Trophoblast cell (in vitro differentiated cells and primary cell): ENCODE measurements around the gene ARL5B.
"Not testable (repeated sequence)": the region's sequence is repeated elsewhere in the genome, so short reads cannot be mapped to it uniquely, and the experiment has no call there.

Experiments used
- DNase-seq, 2 donors: peaks; one replicate each; pipeline ENCODE4 v3.0.0-alpha.2; 2016
- H2AFZ ChIP-seq: 2 replicates; pipeline ENCODE4 v1.6.1; 2013; ENCODE audit warnings: low read length, moderate library complexity, mild to moderate bottlenecking; ENCODE audit not compliant: insufficient read depth, poor library complexity
- H2AK5ac ChIP-seq: 2 replicates; pipeline ENCODE4 v1.6.1; 2013; ENCODE audit warnings: mild to moderate bottlenecking, low read length
- H2BK120ac ChIP-seq: 2 replicates; pipeline ENCODE4 v1.6.1; 2013; ENCODE audit warnings: low read length, mild to moderate bottlenecking, moderate library complexity; ENCODE audit not compliant: insufficient read depth, poor library complexity
- H2BK12ac ChIP-seq: 2 replicates; pipeline ENCODE4 v1.6.1; 2013; ENCODE audit warnings: mild to moderate bottlenecking, low read length, moderate library complexity
- H2BK5ac ChIP-seq: 2 replicates; pipeline ENCODE4 v1.6.1; 2013; ENCODE audit warnings: low read length, low read depth, moderate library complexity, mild to moderate bottlenecking; ENCODE audit not compliant: poor library complexity
- H3K14ac ChIP-seq: 2 replicates; pipeline ENCODE4 v1.6.1; 2013; ENCODE audit warnings: mild to moderate bottlenecking, low read length
- H3K18ac ChIP-seq: 2 replicates; pipeline ENCODE4 v1.6.1; 2013; ENCODE audit warnings: mild to moderate bottlenecking, low read length
- H3K23ac ChIP-seq: 2 replicates; pipeline ENCODE4 v1.6.1; 2013; ENCODE audit warnings: low read length
- H3K27ac ChIP-seq: 2 replicates; pipeline ENCODE4 v1.5.1; 2013; ENCODE audit warnings: low read depth, mild to moderate bottlenecking, inconsistent platforms, low read length, moderate library complexity
- H3K27me3 ChIP-seq: 2 replicates; pipeline ENCODE4 v1.6.1; 2013; ENCODE audit warnings: inconsistent platforms, mild to moderate bottlenecking, low read length, moderate library complexity; ENCODE audit not compliant: insufficient read depth
- H3K36me3 ChIP-seq, 2 experiments: 1 replicate in 1 of 2; 2 replicates in 1 of 2; pipeline ENCODE4 v1.6.1; 2013; ENCODE audit warnings: low read length in 2 of 2, mild to moderate bottlenecking in 2 of 2, moderate library complexity in 1 of 2; ENCODE audit not compliant: insufficient read depth in 2 of 2, control insufficient read depth in 1 of 2
- H3K4ac ChIP-seq: 2 replicates; pipeline ENCODE4 v1.6.1; 2013; ENCODE audit warnings: low read depth, mild to moderate bottlenecking, low read length, moderate library complexity
- H3K4me1 ChIP-seq, 2 experiments: 1 replicate in 1 of 2; 2 replicates in 1 of 2; pipeline ENCODE4 v1.6.1; 2013; ENCODE audit warnings: low read length in 2 of 2, mild to moderate bottlenecking in 2 of 2, moderate library complexity in 1 of 2; ENCODE audit not compliant: insufficient read depth in 2 of 2, control insufficient read depth in 1 of 2
- H3K4me2 ChIP-seq: 2 replicates; pipeline ENCODE4 v1.6.1; 2013; ENCODE audit warnings: inconsistent platforms, mild to moderate bottlenecking, low read length, moderate library complexity
- H3K4me3 ChIP-seq: 2 replicates; pipeline ENCODE4 v1.5.1; 2013; ENCODE audit warnings: mild to moderate bottlenecking, low read depth, low read length, inconsistent platforms
- H3K79me1 ChIP-seq: one replicate; pipeline ENCODE4 v1.6.1; 2013; ENCODE audit warnings: low read length
- H3K79me2 ChIP-seq: 2 replicates; pipeline ENCODE4 v1.6.1; 2013; ENCODE audit warnings: low read length, mild to moderate bottlenecking; ENCODE audit not compliant: control insufficient read depth, insufficient read depth, poor library complexity
- H3K9ac ChIP-seq: 2 replicates; pipeline ENCODE4 v1.6.1; 2013; ENCODE audit warnings: mild to moderate bottlenecking, low read length
- H3K9me3 ChIP-seq: 2 replicates; pipeline ENCODE4 v1.6.1; 2013; ENCODE audit warnings: low read depth, mild to moderate bottlenecking, control low read depth, inconsistent platforms, low read length; ENCODE audit not compliant: insufficient read depth
- H4K12ac ChIP-seq: 2 replicates; pipeline ENCODE4 v1.6.1; 2013; ENCODE audit warnings: low read depth, mild to moderate bottlenecking, low read length, moderate library complexity
- H4K8ac ChIP-seq: 2 replicates; pipeline ENCODE4 v1.6.1; 2013; ENCODE audit warnings: low read depth, mild to moderate bottlenecking, low read length, moderate library complexity
- H4K91ac ChIP-seq: one replicate; pipeline ENCODE4 v1.6.1; 2013; ENCODE audit warnings: low read depth, mild to moderate bottlenecking, low read length, moderate library complexity
- WGBS: extraction: QIAGEN DNeasy Blood & Tissue Kit; methylation state at CpG from one replicate; pipeline ENCODE4 v1.1.7; 2013; ENCODE audit warnings: missing lambda C conversion rate; ENCODE audit not compliant: insufficient read length, insufficient coverage; ENCODE audit errors: extremely low coverage; 5-methylcytosine and 5-hydroxymethylcytosine counted together

Gene ARL5B

DNA sequence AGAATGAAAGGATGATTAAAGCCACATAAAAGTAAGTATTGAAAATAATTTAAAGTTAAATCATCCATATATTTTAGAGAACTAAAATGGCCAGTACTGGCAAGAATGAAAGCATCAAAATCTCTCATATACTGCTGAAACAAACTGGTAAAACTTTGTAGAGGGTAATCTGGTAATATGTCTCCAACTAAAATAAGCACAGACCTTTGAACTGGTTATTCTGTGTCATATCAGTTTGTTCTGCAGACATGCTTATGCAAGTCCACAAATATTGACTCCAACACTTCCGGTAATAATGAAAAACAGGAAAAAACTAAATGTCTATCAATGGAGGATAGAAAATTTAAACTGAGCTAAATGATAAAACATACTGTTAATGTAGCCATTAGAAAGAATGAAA lies 21.8 kb upstream of the ARL5B start:
- H3K9ac ChIP-seq, H3K23ac ChIP-seq, H3K36me3 ChIP-seq, H4K12ac ChIP-seq, H4K8ac ChIP-seq, DNase-seq, H2BK120ac ChIP-seq, H3K79me1 ChIP-seq, H2AFZ ChIP-seq, H3K4me2 ChIP-seq, H3K27ac ChIP-seq, H3K4me1 ChIP-seq, H3K14ac ChIP-seq, H3K9me3 ChIP-seq, H3K4me3 ChIP-seq, H3K27me3 ChIP-seq, H3K18ac ChIP-seq, H4K91ac ChIP-seq, H3K4ac ChIP-seq, H2BK12ac ChIP-seq, H2BK5ac ChIP-seq, H2AK5ac ChIP-seq, H3K79me2 ChIP-seq: not testable (repeated sequence)
- WGBS = no CpG with 5 or more reads among the region's 1 CpG

DNA sequence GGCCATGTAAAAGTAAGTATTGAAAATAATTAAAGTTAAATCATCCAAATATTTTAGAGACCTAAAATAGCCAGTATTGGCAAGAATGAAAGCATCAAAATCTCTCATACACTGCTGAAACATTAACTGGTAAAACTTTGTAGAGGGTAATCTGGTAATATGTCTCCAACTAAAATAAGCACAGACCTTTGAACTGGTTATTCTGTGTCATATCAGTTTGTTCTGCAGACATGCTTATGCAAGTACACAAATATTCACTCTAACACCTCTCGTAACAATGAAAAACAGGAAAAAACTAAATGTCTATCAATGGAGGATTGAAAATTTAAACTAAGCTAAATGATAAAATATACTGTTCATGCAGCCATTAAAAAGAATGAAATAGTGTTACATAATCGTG lies 19.5 kb upstream of the ARL5B start:
- not testable (repeated sequence) for H3K79me2 ChIP-seq, H3K4me3 ChIP-seq, H4K12ac ChIP-seq, H3K9me3 ChIP-seq, H3K18ac ChIP-seq, H3K14ac ChIP-seq, H2BK12ac ChIP-seq, H3K27me3 ChIP-seq, H3K4me2 ChIP-seq, H4K8ac ChIP-seq, H2AFZ ChIP-seq, H4K91ac ChIP-seq, H3K23ac ChIP-seq, H3K4ac ChIP-seq, H2BK5ac ChIP-seq, H3K4me1 ChIP-seq, H2BK120ac ChIP-seq, H3K79me1 ChIP-seq, H3K9ac ChIP-seq, H3K36me3 ChIP-seq, DNase-seq, H3K27ac ChIP-seq, H2AK5ac ChIP-seq
- no CpG with 5 or more reads among the region's 2 CpGs for WGBS

DNA sequence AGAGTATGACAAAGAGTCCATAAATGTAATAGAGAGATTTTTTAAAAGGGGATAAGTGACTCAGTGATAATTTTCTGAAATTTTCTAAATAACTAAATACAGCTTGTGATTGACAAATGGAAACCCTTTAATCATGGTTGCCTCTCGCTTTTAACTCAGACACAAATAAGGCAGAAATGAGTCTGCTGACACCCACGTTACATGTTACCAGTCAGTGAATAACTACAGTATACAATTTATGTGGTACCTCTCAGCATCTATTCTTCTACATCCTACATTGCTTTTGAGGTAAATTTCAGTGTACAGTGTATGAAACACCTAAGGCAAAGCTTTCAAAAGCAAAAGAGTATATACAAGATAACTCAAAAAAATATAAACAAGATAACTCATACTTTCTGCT lies 12.1 kb upstream of the ARL5B start:
- no peak overlapping the region for H3K14ac ChIP-seq
- no peak overlapping the region for H3K27ac ChIP-seq
- no peak overlapping the region for H3K4me3 ChIP-seq
- H3K9ac ChIP-seq = no peak overlapping the region
- H3K79me1 ChIP-seq = peaks cover 4% of the 10 kb centered on the region
- no peak overlapping the region for H4K12ac ChIP-seq
- H3K36me3 ChIP-seq = peaks cover 0 to 7% of the 10 kb centered on the region in 2 experiments
- H3K27me3 ChIP-seq = no peaks in the 10 kb centered on the region
- no peak overlapping the region for H3K4me2 ChIP-seq
- no peak overlapping the region for H2AFZ ChIP-seq
- H2AK5ac ChIP-seq = no peak overlapping the region
- peaks cover 2% of the 10 kb centered on the region for H3K79me2 ChIP-seq
- H2BK5ac ChIP-seq = no peak overlapping the region
- no peak overlapping the region for H3K4ac ChIP-seq
- H2BK12ac ChIP-seq = no peak overlapping the region
- no CpG with 5 or more reads among the region's 2 CpGs for WGBS
- no peak for DNase-seq
- no peak overlapping the region for H4K91ac ChIP-seq
- H3K9me3 ChIP-seq = no peaks in the 10 kb centered on the region
- H3K4me1 ChIP-seq = no peaks in the 10 kb centered on the region
- no peak overlapping the region for H3K23ac ChIP-seq
- H2BK120ac ChIP-seq = no peak overlapping the region
- H3K18ac ChIP-seq = no peak overlapping the region
- no peak overlapping the region for H4K8ac ChIP-seq

DNA sequence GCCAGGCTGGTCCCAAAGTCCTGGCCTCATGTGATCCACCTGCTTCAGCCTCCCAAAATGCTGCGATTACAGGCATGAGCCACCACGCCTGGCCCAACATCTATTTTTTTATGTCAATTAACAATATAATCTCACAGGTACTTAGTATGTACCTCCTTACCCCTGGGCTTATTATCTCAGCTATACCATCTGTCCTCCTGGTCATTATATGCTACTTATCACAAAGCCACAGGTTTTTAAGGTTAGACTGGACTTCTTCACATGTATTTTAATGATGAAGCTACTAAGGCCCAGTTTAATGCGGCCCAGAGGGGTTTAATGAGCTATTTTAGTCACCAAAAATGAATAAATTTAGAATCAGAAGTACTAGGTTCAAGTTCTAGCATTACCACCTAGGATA lies 11.3 kb upstream of the ARL5B start:
- Histone ChIP-seq H3K4me3 (no peak overlapping the region), H2BK5ac (no peak overlapping the region)
- no CpG with 5 or more reads among the region's 3 CpGs for WGBS

More for the DNA sequence above, 11.3 kb upstream of the ARL5B start:
- H3K23ac ChIP-seq = no peak overlapping the region
- H3K4me1 ChIP-seq = no peaks in the 10 kb centered on the region
- H3K9ac ChIP-seq = no peak overlapping the region
- DNase-seq = no peak
- no peak overlapping the region for H4K91ac ChIP-seq
- H3K27ac ChIP-seq = no peak overlapping the region
- H2BK12ac ChIP-seq = no peak overlapping the region
- no peak overlapping the region for H3K4ac ChIP-seq
- no peak overlapping the region for H3K14ac ChIP-seq
- no peak overlapping the region for H2AFZ ChIP-seq
- no peak overlapping the region for H3K4me2 ChIP-seq
- H2AK5ac ChIP-seq = no peak overlapping the region
- H4K8ac ChIP-seq = no peak overlapping the region
- no peak overlapping the region for H2BK120ac ChIP-seq
- H3K27me3 ChIP-seq = no peaks in the 10 kb centered on the region
- H3K79me2 ChIP-seq = peaks cover 2% of the 10 kb centered on the region
- H3K9me3 ChIP-seq = no peaks in the 10 kb centered on the region
- no peak overlapping the region for H3K18ac ChIP-seq
- peaks cover 4% of the 10 kb centered on the region for H3K79me1 ChIP-seq
- H4K12ac ChIP-seq = no peak overlapping the region
- H3K36me3 ChIP-seq = peaks cover 0 to 6% of the 10 kb centered on the region in 2 experiments
